ENCODE results near the gene EPS8.
"Not testable (repeated sequence)": the region's sequence is repeated elsewhere in the genome, so short reads cannot be mapped to it uniquely, and the experiment has no call there.

EPS8 gene

GRCh38 chr12:15644700-15645099, 144.5 kb downstream of the EPS8 start:
- DNase-seq (ENCODE audit: low read depth), result peak; percentile 87

GRCh38 chr12:15638231-15638630, 151.0 kb downstream of the EPS8 start:
- no peak for DNase-seq (ENCODE audit: low read depth)

GRCh38 chr12:15636060-15636890, 152.9 kb downstream of the EPS8 start:
- no peak for DNase-seq (ENCODE audit: low read depth)

- peak; percentile 80 for DNase-seq (ENCODE audit: low read depth)
Observed at GRCh38 chr12:15634010-15634683, 155.0 kb downstream of the EPS8 start.

- peak; percentile 69 for DNase-seq (ENCODE audit: low read depth)
Observed at GRCh38 chr12:15633201-15633600, 156.0 kb downstream of the EPS8 start.

- peak; percentile 50 for DNase-seq (ENCODE audit: low read depth)
Observed at GRCh38 chr12:15632708-15633107, 156.5 kb downstream of the EPS8 start.

- DNase-seq (ENCODE audit: low read depth), result no peak
Observed at GRCh38 chr12:15631007-15631715, 158.0 kb downstream of the EPS8 start.

- peak; percentile 48 for DNase-seq (ENCODE audit: low read depth)
Observed at GRCh38 chr12:15629761-15630160, 159.4 kb downstream of the EPS8 start.

- DNase-seq (ENCODE audit: low read depth), result peak; percentile 99
Observed at GRCh38 chr12:15629108-15629507, 160.1 kb downstream of the EPS8 start.

- peak; percentile 68 for DNase-seq (ENCODE audit: low read depth)
Observed at GRCh38 chr12:15627995-15628945, 160.9 kb downstream of the EPS8 start.

GRCh38 chr12:15625075-15625474, 164.1 kb downstream of the EPS8 start:
- DNase-seq (ENCODE audit: low read depth), result no peak

- peak; percentile 64 for DNase-seq (ENCODE audit: low read depth)
Observed at GRCh38 chr12:15620741-15621539, 168.2 kb downstream of the EPS8 start.

GRCh38 chr12:15616495-15616894, 172.7 kb downstream of the EPS8 start:
- not testable (repeated sequence) for DNase-seq (ENCODE audit: low read depth)

GRCh38 chr12:15613981-15614380, 175.2 kb downstream of the EPS8 start:
- no peak for DNase-seq (ENCODE audit: low read depth)

- no peak for DNase-seq (ENCODE audit: low read depth)
Observed at GRCh38 chr12:15608941-15609340, 180.2 kb downstream of the EPS8 start.

GRCh38 chr12:15608406-15608805, 180.8 kb downstream of the EPS8 start:
- no peak for DNase-seq (ENCODE audit: low read depth)

- no peak for DNase-seq (ENCODE audit: low read depth)
Observed at GRCh38 chr12:15605881-15606590, 183.2 kb downstream of the EPS8 start.

- peak; percentile 11 for DNase-seq (ENCODE audit: low read depth)
Observed at GRCh38 chr12:15603474-15604085, 185.6 kb downstream of the EPS8 start.

GRCh38 chr12:15602051-15602672, 187.0 kb downstream of the EPS8 start:
- DNase-seq (ENCODE audit: low read depth), result peak; percentile 15
